IMR-90 (cell line): ENCODE results near the gene CCDC85B.

Experiments
- BHLHE40 ChIP-seq: fragments of 150-350 bp; IDR thresholded peaks from 2 replicates; pipeline ENCODE4 v1.6.1; 2016; ENCODE audit warnings: mild to moderate bottlenecking, low read depth, low read length
- CEBPB ChIP-seq: IDR thresholded peaks from 2 replicates; pipeline ENCODE4 v1.6.1; 2012; ENCODE audit warnings: low read depth, low read length, improper control_type of control experiment
- CHD1 ChIP-seq: IDR thresholded peaks from 2 replicates; pipeline ENCODE4 v1.6.1; 2012; ENCODE audit warnings: low read depth, low read length, improper control_type of control experiment
- CTCF ChIP-seq: conservative IDR thresholded peaks from 2 replicates; pipeline ENCODE4 v1.5.1; 2012; ENCODE audit warnings: mild to moderate bottlenecking, low read depth, low read length, improper control_type of control experiment
- ELK1 ChIP-seq: fragments of 150-350 bp; IDR thresholded peaks from 2 replicates; pipeline ENCODE4 v1.6.1; 2016; ENCODE audit warnings: low read depth, mild to moderate bottlenecking, low read length, moderate library complexity, borderline replicate concordance
- POLR2A ChIP-seq: IDR thresholded peaks from 2 replicates; pipeline ENCODE4 v1.6.1; 2012; ENCODE audit warnings: mild to moderate bottlenecking, low read depth, low read length
- RCOR1 ChIP-seq: IDR thresholded peaks from 2 replicates; pipeline ENCODE4 v1.6.1; 2012; ENCODE audit warnings: mild to moderate bottlenecking, low read length, improper control_type of control experiment; ENCODE audit not compliant: insufficient replicate concordance
- SMC3 ChIP-seq: fragments of 150-350 bp; IDR thresholded peaks from 2 replicates; pipeline ENCODE4 v1.6.1; 2016; ENCODE audit warnings: low read depth, mild to moderate bottlenecking, antibody characterized with exemption, low read length, moderate library complexity
- USF2 ChIP-seq: fragments of 150-350 bp; IDR thresholded peaks from 2 replicates; pipeline ENCODE4 v1.6.1; 2017; ENCODE audit warnings: mild to moderate bottlenecking, antibody characterized with exemption, low read length, low read depth

- no peak for TF ChIP-seq CTCF
- TF ChIP-seq SMC3: no peak
- no peak for TF ChIP-seq CEBPB
- TF ChIP-seq POLR2A: no peak; the same call in 1 of the 2 replicates
- TF ChIP-seq ELK1: no peak
- TF ChIP-seq RCOR1: no peak
- no peak for TF ChIP-seq BHLHE40
- TF ChIP-seq CHD1: no peak
- TF ChIP-seq USF2: no peak
These were observed 17.7 kb upstream of the CCDC85B start, which contains the start of gene EFEMP2 for GRCh38 chr11:65872586-65873317.
